Activated T-cell treated with anti-CD3 and anti-CD28 coated beads for 1 hour (primary cell): ENCODE results near the gene KCTD5.
"Not testable (repeated sequence)": the region's sequence is repeated elsewhere in the genome, so short reads cannot be mapped to it uniquely, and the experiment has no call there.

Experiments used
- DNase-seq: peaks from one replicate; pipeline ENCODE4 v3.0.0-alpha.2; 2020; ENCODE audit warnings: low read depth

Gene KCTD5

DNA sequence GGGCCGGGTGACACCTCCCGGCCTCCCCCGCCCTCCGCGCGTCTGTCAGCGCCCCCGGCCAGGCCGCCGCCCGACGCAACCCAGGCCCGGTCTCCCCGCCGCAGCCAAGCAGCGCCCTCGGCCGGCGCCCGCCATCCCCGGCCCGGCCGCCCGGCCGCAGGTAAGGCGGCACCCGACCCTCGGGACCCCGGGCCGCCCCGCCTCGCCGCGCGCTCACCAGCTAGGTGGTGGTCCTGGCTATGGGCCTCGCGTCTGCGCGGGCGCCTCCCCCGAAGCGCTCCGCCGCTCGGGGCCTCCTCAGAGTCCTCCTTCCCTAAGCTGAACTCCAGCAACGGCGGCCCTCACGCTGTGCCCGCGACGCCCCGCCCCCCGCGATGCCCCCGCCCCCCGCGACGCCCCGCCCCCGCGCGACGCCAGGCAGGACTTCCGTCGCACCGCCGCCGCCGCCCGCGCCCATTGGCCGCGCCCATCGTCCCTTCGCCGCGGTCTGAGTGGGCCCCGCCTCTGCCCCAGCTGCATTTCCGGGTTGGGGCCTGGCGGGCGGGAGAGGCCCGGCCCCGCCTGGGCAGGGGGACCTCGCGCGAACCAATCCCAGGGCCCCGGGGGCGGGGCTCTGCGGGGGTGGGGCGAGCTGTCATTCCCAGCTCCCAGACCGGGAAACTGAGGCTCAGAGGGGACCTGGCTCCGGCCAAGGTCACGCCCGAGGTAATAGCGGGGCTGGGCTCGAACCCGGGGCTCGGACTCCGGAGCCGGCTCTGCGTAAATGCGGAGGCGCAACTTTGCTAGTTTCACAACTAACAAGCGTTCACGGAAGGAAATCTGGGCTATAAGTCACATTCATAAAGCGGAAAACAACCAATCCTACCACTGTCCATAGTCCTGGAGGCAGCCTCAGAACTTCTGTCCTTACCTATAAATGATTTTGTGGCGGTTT lies 9.0 kb upstream of the KCTD5 start:
- DNase-seq, result peak; percentile 91

- DNase-seq, result no peak
These were observed 7.3 kb upstream of the KCTD5 start for GRCh38 chr16:2675021-2675420.

DNA sequence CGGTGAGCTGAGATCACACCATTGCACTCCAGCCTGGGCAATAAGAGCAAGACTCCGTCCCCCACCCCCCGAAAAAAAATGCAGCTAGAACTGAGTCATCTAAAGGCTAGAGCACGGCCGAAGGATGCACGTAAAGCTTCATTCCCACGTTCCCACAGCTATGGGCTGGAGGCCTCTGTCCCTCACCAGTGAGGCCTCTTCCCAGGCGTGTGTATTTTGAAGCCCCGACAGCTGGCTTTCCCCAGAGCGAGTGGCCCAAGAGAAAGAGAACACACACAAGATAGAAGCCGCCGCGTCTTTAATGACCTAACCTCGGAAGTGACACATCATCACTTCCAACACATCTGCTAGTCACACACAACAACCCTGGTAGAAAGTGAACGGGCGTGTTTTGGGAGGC lies 6.6 kb upstream of the KCTD5 start:
- no peak for DNase-seq

DNA sequence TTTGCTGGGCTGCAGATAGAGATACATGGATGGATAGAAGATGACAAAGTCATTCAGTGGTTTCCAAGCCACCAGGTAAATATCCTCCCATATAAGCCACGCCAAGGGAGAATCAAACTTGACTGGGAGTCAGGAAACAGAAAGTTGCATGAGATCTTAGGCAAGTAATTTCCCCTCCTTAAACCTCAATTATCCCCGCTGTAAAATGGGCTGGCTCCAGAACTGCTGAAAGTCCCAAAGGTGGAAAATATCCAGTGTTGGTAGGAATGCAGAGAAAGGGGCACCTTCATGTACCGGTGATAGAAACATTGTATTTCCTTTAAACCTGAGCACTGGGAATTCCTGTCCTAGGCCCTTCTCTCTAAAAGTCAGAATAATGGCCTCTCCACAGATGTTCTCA lies 5.4 kb upstream of the KCTD5 start:
- not testable (repeated sequence) for DNase-seq

GRCh38 chr16:2678206-2678965 lies 3.9 kb upstream of the KCTD5 start:
- not testable (repeated sequence) for DNase-seq

DNA sequence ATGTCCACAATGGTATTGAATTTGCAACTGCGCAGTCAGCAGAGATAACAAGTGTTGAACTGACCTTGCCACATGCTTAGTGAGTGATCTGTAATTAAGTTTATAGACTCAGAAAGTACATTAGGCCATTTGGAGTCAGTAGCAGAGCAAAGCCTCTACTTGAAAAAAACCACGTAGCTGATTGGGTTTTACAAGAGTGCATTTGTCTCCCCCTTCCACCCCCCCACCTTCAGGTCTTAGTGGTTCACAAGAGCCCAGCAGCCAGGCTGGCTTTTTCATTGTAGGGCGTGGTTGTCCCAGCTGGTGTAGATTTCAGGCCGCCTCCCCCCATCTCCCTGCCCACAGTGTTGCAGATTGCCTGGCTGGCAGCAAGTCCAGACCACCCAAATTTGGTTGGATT lies 2.4 kb upstream of the KCTD5 start:
- not testable (repeated sequence) for DNase-seq

GRCh38 chr16:2680360-2680759 lies 2.0 kb upstream of the KCTD5 start:
- DNase-seq, result not testable (repeated sequence)

- not testable (repeated sequence) for DNase-seq
These were observed 718 bp downstream of the KCTD5 start for GRCh38 chr16:2683041-2683440.

DNA sequence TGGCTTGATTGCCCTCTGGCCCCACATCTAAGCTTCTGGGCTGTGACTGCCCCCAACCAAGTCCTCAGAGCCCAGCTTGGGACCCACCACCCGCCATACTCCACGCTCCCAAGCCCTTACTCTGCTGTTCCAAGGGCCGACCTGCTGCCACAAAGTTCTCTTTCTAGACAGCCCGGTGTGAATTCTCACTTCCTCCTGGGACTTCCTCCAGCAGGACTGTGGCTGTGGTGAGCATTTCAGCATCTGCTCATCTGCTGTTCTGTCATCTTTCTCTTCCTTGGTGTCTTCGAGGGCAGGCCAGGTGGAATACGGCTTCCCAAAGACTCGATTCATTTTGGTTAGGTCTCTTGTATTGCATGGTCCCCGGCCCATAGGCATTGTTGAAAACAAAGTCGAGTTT lies 3.8 kb downstream of the KCTD5 start:
- DNase-seq, result not testable (repeated sequence)

DNA sequence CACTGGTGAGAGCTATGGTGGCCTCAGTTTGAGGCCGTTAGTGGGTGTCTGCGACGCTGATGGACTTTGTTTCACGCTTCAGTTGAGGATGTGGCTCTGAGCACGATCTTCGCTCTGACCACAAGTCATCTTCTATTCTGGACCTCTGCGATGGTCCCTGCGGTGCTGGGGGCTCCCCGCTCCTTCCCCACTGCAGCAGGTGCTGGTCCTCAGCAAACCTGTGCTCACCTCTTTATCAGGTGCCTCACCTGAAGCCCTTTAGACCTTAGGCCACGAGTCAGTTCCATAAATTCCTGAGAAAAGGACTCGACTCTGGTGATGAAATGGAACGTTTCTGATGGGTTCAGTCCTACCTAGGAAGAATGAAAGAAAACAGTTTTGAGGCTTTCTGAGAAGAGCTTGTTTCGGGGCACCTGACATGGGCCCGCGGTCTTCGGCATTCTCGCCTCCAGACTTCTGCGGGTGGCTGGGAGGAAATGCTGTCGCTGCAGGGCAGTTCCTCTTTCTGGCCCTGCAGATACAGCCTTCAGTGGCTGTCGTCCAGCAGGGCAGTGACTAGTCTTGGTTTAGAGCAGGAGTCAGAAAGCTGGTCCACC lies 4.7 kb downstream of the KCTD5 start:
- no peak for DNase-seq

GRCh38 chr16:2687531-2688308 lies 5.4 kb downstream of the KCTD5 start:
- DNase-seq, result no peak

DNA sequence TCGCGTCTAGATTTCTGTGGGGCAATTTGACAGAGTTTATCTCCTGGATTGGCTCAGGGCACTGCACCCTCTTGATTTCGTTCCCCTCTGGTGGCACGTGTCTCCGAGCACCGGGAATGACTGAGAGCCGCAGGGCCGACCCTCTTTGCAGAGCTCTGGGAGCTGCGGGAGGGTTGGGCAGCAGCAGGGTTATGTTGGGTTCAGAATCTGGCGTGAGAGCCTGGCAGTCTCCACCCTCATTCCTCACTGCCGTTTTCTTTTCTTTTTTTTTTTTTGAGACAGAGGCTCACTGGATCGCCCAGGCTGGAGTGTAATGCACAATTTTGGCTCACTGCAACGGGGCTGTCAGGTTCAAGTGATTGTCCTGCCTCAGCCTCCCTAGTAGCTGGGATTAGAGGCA lies 7.1 kb downstream of the KCTD5 start:
- not testable (repeated sequence) for DNase-seq

DNA sequence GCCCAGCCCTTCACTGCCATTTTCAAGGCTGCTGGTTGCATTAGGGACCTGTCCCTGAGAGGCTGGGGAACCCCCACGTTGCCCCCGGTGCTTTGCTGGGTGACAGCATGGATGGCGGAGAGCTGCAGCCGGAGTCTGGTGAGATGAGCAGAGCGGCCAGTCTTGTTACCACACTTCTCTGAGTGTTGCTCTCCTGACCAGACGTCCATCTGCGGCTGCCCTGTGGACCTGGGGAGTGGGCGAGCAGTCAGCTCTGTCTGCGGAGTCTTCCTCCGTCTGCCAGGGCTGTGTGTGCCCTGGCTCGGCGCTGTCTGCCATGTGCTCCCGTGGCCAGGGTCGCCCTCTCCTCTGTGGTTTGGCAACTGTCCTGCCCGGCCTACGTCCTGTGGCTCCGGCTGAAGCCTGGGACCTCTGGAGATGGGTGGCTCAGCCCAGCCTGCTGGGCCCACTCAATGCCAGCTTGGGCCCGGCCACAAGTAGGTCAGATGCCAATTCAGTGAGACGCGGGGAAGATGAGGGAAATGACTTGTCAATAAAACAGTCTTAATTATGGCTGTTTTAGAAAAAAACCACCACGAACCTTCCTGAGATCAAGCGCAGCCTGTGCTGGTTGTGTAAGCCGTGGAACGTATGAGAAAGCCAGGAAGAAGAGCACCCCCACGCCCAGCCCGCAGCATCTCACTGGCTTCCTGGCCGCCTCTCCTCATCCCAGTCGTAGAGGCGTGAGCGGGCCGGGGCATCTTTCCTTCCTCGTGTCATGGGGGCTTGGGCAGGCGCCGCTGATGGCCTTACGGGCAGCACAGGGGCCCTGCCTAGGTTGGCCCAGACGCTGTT lies 7.9 kb downstream of the KCTD5 start:
- no peak for DNase-seq

- no peak for DNase-seq
These were observed 8.5 kb downstream of the KCTD5 start for GRCh38 chr16:2690852-2691251.

DNA sequence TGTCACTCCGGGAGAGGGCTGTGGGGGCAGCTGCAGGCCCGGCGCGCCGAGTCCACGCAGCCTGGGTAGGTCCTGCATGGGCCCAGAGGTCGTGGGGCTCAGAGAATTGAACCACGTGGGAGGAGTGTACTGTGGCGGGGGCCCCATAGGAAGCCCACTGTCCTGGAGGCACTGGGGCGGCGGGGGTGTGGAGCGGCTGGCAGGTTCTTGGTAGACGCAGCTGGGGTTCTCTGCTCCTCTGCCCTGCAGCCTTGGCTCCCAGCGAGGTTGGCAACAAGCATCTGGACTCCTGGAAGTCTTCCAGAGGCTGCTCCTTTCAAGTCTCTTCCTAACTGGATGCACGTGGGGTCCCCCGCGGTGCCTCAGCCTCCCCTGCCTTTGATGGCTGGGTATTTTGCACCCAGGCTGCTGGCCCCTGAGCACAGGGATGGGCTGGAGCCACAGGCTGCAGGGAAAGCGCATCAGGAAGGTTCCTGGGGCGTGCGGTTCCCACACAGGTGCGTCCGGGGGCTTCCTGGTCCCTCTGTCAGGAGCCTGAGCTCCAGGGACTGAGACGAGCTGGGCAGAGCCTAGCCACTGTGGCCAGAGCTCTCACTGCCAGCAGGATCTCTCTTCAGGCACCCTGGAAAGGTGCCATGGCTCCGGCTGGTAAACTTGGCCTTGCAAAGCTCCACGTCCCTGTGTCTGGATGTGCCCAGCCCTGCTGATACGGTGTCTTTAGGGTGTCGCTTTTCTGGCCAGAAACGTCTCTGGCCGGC lies 9.3 kb downstream of the KCTD5 start:
- DNase-seq, result no peak

GRCh38 chr16:2692251-2692947 lies 10.1 kb downstream of the KCTD5 start:
- DNase-seq, result no peak

- no peak for DNase-seq
These were observed 10.8 kb downstream of the KCTD5 start for GRCh38 chr16:2692948-2693651.

DNA sequence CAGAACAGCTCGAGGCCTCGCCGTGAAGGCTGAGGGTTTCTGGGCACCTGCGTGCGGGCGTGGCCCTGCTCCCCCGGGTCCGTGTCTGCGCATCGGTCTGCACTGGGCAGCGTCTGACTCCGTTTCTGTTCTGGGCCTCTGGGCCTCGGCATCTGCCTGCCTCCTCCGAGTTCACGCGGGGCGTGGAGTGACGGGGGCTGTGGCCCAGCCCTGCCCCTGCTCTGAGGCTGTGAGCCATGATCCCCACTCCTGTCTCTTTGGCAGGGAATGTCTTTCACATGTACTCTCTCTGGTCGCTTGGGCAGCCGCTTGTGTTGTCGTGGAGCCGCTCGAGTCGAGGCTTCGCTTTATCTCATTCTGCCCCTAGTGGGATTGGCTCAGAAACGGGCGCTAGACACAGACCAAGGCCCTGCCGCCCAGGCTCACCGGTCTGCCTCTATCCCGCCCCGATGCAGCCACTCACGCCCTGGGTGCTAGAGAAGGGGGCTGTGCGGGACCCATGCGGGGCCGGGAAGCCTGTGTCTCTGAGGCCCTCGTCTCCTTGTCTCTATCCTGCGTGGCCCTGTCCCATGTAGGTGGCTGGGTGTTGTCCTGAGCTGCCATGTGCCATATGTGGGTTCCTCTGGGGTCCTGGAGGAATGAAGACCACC lies 14.4 kb downstream of the KCTD5 start:
- not testable (repeated sequence) for DNase-seq
